GM12892 (cell line): Measurements from ENCODE around the gene CKMT2.
"Not testable (repeated sequence)": the region's sequence is repeated elsewhere in the genome, so short reads cannot be mapped to it uniquely, and the experiment has no call there.

Experiments
- DNase-seq: peaks from one replicate; pipeline ENCODE4 v3.0.0; 2011; ENCODE audit not compliant: insufficient read length
- FAIRE-seq: peaks from 2 replicates; lab custom pipeline; 2011; peaks lifted over from hg19 to GRCh38; lab: Jason Lieb, UNC
- POLR2A ChIP-seq: IDR thresholded peaks from 2 replicates; pipeline ENCODE4 v1.6.1; 2011; ENCODE audit warnings: low read depth, low read length, control low read depth
- POLR2AphosphoS5 ChIP-seq: IDR thresholded peaks from 2 replicates; pipeline ENCODE4 v1.6.1; 2011; ENCODE audit warnings: low read depth, low read length, control low read depth
- TAF1 ChIP-seq: IDR thresholded peaks from 2 replicates; pipeline ENCODE4 v1.6.1; 2011; ENCODE audit warnings: low read depth, mild to moderate bottlenecking, control low read depth, low read length, borderline replicate concordance

The CKMT2 gene

GRCh38 chr5:81254886-81255559, 21.9 kb downstream of the CKMT2 start:
- DNase-seq (no peak), FAIRE-seq (no peak)
- TF ChIP-seq POLR2A, result no peak
- no peak for TF ChIP-seq TAF1
- no peak for TF ChIP-seq POLR2AphosphoS5

GRCh38 chr5:81256766-81257165, 23.6 kb downstream of the CKMT2 start:
- TF ChIP-seq TAF1 (no peak), POLR2AphosphoS5 (no peak), POLR2A (no peak)
- FAIRE-seq, result no peak
- DNase-seq, result no peak

DNA sequence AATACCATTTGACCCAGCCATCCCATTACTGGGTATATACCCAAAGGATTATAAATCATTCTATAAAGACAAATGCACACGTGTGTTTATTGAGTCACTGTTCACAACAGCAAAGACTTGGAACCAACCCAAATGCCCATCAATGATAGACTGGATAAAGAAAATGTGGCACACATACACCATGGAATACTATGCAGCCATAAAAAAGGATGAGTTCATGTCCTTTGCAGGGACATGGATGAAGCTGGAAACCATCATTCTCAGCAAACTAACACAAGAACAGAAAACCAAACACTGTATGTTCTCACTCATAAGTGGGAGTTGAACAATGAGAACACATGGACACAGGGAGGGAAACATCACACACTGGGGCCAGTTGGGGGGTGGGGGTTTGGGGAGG, 29.7 kb downstream of the CKMT2 start:
- not testable (repeated sequence) for FAIRE-seq, DNase-seq

DNA sequence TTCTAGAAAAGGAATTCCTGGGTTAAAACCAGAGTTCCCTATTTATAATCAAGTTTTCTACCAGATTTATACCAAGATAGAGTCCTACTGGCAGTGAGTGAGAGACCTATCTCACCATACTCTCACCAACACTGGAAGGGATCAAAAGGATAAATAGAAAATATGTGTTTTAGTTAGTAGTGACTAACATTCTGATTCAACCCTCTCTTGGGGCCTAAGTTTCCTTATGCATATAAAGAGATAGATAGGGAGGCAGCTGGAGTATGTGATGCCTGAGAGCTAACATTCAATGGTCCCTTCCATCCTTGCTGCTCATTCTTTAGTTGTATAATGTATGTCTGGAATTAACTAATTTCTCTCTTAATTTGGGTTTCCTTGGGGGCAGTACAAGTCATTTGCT, 32.0 kb downstream of the CKMT2 start:
- no peak for DNase-seq
- FAIRE-seq, result no peak
- no peak for TF ChIP-seq POLR2A
- no peak for TF ChIP-seq POLR2AphosphoS5

GRCh38 chr5:81268521-81269196, 35.5 kb downstream of the CKMT2 start:
- DNase-seq (no peak), FAIRE-seq (peak; percentile 27)
- TF ChIP-seq POLR2AphosphoS5 (no peak), POLR2A (no peak), TAF1 (no peak)

DNA sequence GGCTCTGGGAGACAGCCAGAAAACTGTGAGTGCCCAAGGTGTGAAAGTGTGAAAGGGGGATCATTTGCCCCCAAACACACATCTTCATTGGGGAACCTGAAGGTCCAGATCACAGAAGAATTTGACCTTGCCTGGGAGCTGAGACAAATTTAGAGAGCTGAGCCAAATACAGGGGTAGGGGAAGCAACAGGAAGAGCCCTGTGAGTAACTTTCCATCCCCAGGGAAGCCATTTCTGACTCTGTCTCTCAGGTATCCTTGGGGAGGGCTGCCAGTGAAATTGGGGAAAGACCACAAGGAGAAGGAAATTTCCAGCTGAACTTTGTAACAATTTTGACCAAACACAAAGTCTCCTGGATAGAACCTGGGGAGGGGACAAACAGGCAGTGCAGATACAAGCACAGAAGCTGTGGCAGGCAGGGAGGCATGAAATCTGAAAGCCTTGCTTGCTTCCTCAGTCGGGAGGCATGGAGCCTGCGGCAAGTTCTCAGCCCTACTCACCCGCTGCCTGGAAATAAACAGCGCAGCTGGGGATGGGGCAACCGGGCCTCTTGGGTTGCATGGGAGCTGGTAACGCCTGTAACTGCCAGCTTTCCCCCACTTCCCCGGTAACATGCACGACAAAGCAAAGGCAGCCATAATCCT, 36.8 kb downstream of the CKMT2 start:
- TF ChIP-seq POLR2A (no peak), TAF1 (no peak), POLR2AphosphoS5 (no peak)
- DNase-seq (no peak), FAIRE-seq (no peak)

GRCh38 chr5:81270394-81271027, 37.4 kb downstream of the CKMT2 start:
- not testable (repeated sequence) for FAIRE-seq, DNase-seq

GRCh38 chr5:81283976-81284375, 50.9 kb downstream of the CKMT2 start:
- TF ChIP-seq TAF1, result no peak
- TF ChIP-seq POLR2A, result no peak
- no peak for TF ChIP-seq POLR2AphosphoS5
- DNase-seq (no peak), FAIRE-seq (no peak)

- peak; percentile 66 for FAIRE-seq
- TF ChIP-seq TAF1 (no peak), POLR2AphosphoS5 (no peak), POLR2A (no peak)
- no peak for DNase-seq
Observed at GRCh38 chr5:81286059-81286617, 53.0 kb downstream of the CKMT2 start.

DNA sequence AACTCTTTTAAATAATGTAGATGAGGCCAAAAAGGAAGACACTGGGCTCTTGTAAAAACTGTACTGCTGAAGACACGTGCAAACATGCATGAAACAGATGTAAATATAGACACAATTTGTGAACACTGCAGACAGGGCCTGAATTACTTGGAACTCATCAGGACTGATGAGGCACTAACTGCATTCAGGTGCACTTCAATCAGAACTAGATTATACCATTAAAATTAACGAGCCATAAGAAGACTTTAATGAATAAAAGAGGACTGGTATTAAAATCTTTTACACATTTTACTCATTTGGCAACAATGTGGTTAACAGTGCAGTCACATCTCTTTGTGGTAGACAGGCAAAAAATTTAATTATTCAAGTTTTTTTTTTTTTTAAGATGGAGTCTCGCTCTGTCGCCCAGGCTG, 54.9 kb downstream of the CKMT2 start:
- FAIRE-seq, result peak; percentile 38
- TF ChIP-seq POLR2A (no peak), TAF1 (no peak), POLR2AphosphoS5 (no peak)
- no peak for DNase-seq

GRCh38 chr5:81290146-81290545, 57.0 kb downstream of the CKMT2 start:
- TF ChIP-seq POLR2A (no peak), POLR2AphosphoS5 (no peak), TAF1 (no peak)
- no peak for FAIRE-seq
- DNase-seq, result no peak
